Measurements from ENCODE around the gene TXNDC16.
"Not testable (repeated sequence)": the region's sequence is repeated elsewhere in the genome, so short reads cannot be mapped to it uniquely, and the experiment has no call there.

Gene TXNDC16

DNA sequence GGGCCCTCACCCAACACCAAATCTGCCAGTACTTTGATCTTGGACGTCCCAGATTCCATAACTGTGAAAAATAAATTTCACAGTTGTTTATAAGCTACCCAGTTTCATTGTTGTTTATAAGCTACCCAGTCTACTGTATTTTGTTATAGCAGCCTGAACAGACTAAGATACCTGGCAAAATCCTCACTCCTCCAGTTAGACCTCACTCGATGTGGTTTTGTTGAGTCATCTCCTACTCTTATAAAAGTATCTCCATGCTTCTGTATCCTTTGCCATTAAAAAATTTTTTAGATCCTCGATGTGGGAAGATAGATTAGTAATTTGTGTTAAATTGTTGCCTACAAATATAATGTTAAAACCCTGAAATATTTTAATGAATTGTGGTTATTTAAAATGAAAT lies 16.0 kb downstream of the TXNDC16 start:
- no peak for DNase-seq

DNA sequence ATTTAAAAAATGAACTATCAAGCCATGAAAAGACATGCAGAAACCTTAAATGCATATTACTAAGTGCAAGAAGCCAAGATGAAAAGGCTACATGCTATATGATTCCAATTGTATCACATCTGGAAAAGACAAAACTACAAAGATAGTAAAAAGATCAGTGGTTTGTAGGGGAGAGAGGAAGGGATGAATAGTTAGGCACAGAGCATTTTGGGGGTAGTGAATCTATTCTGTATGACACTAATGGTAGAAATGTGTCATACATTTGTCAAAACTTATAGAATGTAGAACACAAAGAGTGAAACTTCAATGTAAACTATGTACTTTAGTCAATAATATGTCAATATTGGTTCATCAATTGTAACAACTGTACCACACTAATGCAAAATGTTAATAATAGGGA lies 20.8 kb downstream of the TXNDC16 start:
- DNase-seq: no peak

DNA sequence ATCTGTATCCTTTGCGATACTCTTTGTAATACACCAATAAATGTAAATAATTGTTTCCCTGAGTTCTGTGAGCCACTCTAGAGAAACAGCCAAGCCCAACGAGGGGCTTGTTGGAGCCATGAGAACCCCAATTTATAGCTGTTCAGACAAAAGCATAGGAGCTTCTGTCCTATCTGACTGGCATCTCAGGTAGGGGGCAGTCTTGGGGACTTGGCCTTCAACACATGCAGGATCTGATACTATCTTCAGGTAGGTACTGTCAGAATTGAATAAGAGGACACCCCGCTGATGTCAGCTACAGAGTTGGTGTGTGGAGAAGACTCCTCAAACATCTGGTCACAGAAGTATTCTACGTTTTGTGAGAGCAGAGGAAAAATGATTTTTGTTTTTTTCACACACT lies 25.3 kb downstream of the TXNDC16 start:
- no peak for DNase-seq

DNA sequence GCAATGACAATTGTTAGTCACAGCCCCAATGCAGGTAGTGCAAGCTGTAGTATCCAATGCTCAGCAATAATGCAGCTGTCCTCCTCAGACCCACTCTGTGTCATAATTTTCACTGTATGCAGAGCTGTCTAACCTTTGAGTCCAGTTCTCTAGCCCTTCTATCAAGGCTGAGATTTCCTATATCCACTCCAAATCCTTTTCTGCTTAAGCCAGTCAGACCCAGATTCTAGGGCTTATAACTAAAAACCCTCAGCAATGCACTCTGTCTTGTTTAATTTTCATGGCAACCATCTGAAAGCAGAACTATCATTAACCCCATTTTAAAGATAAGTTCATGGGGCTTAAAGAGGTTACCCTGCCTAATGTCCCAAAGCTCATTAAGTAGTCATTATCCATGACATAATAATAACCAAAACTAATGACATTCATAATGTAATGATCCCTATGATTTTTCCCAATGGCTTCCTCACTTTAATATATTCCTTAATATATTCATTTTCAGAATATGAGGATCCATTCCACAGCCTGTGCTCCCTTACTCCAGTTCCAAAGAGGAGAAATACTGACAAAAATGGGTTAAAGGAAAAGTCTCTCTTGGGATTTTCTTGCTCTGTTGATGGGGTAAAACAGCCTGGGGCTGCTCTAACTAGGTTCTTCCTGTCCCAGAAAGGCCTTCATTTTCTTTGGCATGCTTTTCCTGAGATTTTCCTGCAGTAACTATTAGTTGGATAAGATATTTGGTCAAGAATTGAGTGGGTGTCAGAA lies 29.5 kb downstream of the TXNDC16 start:
- DNase-seq: no peak

DNA sequence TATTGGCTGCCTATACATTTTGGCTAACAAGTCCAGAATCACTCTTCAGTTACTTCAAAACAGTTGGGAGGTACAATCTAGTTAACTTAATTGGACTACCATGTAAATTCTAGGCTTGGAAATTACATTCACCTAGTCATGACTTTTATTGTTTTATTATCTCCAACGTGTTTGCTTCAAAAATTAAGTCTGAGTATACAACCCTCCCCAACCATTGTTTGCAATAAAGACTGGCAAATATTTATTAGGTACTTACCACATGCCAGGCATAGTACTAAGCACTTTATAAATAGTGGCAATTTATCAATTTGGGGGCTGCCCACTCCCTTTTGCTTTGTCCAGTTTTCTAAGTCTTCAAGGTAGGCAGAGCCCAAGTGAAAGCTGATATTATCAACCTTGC lies 30.3 kb downstream of the TXNDC16 start:
- no peak for DNase-seq

DNA sequence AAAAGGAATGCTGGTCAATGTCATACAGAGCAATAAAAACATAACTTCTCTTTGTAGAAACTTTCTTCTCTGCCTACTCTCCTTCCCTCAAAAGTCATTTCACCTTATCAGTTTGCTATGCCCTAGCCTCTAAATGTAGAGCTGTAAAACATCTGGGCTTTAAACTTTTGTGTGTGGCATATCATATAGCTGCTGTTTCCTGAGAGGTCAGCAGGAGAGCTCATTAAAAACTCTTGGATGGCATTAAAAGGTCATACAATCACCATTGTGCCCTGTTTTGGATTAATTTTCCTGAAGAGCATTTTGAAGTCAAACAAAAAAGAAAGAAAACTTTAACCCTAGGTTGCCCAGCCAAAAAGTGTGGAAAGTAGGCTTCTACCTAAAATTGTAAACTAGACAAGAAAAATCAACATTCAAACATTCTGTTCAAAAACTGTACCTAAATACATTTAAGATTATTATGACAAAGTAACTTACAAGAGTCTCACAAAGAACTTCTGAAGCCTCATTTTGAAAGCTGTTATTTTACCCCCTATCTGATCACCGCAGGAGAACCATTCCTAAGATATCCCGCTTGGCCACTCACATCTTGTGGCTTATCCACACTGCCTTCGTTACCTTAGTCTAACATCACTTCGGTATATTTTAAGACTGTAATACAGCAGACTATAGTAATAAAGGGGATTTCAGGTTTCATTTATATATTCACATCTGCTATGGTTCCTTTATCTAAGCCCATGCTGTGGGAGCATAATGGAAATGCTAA lies 38.1 kb downstream of the TXNDC16 start:
- no peak for DNase-seq

DNA sequence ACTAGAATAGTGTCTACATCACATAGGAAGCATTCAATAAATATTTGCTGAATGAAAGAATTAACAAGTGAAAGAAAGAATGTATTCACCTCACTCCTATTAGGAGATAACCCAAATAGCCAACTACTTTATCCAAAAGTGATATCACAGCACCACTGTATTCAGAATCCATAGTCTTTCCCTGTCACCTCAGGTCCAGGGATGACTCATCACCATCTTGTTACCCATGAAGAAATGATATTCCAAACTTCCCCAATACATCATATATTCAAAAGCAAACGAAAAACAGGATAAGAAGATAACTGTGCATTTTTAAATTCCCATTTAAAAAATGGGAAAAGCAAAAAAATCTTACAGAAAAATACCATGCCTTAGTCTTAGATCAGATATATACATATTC lies 39.1 kb downstream of the TXNDC16 start:
- DNase-seq: no peak

DNA sequence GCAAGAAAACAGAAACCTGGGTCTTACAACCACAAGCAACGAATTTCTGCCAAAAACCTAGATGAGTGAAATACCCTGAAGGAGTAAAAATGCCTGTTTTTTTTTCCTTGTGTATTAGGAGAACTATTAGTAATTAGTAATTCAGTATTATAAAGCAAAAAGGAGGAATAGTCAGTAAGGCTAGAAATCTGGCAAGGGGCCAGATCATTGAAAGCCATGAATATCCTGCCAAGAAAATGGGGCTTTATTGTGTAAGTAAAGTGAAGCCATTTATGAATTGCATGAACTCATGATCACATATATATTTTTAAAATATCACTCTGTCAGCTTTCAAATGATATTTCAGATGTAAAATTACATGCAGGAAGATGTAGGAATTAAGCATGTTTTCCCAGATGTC lies 57.9 kb downstream of the TXNDC16 start:
- DNase-seq: no peak

DNA sequence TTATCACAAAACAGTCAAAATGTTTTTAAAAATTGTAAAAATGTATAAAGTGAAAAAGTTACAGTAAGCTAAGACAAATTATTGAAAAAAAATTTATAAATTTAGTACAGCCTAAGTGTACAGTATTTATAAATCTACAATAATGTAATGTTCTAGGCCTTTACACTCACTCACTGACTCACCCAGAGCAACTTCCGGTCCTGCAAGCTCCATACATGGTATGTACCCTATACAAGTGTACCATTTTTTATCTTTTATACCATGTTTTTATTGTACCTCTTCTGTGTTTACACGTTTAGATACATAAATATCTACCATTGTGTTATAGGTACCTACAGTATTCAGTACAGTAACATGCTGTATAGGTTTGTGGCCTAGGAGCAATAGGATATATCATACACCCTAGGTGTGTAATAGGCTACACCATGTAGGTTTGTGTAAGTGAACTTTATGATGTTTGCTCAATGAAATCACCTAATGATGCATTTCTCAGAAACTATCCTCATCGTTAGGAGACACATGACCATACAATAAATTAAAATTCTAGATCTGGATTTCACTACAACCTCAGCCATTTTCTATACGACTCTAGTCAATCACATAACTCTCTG lies 66.8 kb downstream of the TXNDC16 start:
- no peak for DNase-seq

DNA sequence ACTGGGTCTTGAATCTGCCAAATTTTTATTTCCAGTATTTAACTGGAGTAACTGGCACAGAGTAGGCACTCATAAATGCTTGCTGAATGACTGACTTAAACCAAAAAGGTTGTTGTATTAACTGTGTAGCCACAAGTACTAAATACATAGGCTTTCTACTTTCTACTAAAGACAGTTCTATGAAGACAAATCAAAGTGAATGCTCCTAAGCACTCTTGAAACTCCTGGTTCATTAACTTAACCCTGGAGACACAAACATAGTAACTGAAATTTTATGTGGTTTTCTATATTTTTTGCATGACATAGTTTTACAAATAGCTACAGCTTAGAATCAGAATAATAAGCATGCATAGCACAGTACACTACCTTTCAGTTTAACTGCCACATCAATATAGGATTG lies 70.4 kb downstream of the TXNDC16 start:
- no peak for DNase-seq

DNA sequence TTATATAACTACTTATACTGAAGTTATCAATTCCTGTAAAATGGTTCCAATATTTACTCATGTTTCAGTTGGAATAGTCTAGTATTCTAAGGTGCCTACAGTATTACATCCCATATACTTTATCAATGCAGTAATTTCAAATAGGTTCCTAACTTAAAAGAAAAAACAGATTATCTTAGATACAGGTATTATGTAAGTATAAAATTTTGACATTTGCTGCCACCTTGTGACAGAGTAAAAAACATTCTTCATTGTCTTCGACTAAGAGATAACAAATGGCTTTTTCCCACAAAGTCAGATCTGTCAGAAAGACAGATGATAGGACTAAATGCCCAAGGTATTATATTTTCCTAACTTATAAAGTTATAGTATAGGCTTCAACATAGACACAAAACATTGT lies 78.7 kb downstream of the TXNDC16 start:
- DNase-seq: no peak

DNA sequence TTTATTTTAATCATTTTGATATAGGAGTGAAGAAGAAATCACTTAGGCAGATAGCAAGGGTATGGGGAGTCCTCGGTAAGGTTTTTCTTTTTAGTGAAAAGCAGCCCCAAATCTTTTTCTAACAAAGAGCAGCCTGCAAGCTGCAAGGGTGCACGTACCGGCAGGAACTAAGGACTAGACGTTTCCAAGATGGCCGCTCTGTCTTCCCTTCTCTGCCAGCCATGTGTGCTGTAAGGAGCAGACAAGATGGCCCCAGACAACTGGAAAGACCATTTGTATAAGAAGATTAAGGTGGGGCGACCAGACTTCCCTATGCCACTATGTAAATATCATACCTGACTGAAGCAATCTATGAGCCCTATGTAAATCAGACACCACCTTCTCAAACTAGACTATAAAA lies 79.6 kb downstream of the TXNDC16 start:
- no peak for DNase-seq

DNA sequence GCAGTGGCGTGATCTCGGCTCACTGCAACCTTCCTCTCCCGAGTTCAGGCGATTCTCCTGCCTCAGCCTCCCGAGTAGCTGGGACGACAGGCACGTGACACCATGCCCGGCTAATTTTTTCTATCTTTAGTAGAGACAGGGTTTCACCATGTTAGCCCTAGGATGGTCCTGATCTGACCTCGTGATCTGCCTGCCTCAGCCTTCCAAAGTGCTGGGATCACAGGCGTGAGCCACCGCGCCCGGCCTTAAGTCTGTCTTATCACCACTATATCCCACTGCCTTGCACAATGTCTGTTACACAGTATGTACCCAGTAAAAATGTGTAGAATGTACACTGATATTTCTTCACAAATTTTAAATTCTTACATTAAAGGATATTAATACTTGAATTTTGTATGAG lies 80.1 kb downstream of the TXNDC16 start:
- not testable (repeated sequence) for DNase-seq

DNA sequence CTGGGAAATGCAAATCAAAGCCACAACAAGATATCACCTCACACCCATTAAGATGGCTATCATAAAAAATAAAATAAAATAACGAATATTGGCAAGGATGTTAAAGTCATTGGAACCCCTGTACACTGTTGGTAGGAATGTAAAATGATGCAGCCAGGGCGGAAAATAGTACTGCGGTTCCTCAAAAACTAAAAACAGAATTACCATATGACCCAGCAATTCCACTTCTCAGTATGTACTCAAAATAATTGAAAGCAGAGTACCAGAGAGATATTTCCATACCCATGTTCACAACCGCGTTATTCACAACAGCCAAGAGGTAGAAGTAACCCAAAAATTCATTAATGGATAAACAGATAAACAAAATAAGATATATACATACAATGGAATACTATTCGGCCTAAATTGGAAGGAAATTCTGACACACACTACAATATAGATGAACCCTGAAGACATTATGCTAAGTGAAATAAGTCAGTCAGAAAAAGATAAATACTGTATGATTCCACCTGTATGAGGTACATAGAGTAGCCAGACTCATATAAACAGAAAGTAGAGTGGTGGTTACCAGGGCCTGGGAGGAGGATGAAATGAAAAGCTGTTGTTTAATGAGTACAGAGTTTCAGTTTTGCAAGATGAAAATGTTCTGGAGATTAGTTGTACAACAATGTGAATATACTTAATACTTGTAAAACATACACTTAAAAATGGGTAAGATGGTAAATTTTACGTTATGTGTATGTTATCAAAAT lies 84.6 kb downstream of the TXNDC16 start:
- no peak for DNase-seq

DNA sequence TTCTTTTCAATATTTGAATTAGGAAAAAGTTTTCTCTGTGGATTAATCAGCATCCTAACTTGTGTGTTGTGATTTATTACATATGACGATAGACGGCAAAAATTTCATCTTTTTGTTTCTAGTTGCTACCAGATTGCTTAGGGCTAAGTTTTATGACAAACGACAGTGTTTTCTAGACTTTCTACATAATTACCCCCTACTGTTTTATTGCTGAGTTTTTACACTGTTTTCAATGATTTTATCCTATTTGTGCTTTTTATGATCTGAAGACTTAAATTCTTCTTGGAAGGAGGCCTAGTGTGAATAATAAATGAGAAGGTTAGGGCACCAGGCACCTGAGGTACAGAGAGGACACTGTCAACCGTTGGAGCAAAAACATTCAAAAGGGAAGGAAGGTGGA lies 88.1 kb downstream of the TXNDC16 start:
- DNase-seq: no peak

DNA sequence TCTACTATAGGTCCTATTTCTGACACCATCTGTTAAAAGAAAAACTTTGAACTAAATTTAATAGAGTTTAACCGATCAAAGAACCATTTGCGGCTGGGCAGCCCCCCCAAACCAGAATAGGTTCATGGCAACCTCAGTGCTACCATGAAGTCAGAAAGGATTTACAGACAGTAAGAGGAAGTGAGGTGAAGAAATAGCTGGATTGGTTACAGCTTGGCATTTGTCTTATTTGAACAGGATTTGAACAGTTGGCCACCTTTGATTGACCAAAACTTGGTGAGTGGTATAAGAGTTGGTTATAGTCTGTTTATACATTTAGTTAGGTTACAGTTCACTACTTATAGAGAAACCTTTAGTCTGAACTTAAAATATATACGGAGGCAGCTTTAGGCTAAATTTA lies 88.9 kb downstream of the TXNDC16 start:
- DNase-seq: no peak

DNA sequence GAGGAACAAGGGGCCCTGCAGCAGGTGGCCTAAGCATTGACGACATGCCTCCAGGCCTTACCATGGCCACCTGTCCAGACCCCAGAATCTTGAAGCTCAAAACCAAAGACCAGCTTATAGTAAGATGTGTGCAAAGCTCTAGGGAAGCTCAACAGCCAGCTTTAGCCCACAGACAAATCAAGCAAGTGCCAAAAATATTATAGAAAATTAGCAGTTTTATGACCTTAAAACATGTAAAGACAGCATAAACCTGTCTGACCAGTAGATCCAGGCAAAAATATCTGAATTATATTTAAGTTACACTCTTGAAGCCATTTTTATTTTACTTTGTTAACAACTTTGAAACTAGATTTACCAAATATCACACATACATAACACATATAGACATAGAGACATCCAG lies 90.6 kb downstream of the TXNDC16 start:
- DNase-seq: no peak

DNA sequence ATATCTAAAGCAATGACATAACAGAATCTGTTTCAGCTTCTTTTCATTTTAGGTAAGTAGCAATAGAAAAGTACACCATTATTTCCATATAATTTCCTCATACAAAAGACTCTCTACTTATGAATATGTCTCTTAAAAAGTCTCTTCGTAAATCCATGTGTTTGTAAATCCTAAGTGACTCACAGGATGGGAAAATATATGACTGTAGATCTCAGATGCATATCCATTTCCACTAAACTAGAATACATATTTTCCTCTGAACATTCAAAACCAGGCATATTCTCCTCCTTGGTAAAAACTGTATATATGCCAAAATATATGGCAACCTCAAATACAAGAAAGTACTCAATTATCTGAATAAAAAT lies 93.6 kb downstream of the TXNDC16 start:
- no peak for DNase-seq

DNA sequence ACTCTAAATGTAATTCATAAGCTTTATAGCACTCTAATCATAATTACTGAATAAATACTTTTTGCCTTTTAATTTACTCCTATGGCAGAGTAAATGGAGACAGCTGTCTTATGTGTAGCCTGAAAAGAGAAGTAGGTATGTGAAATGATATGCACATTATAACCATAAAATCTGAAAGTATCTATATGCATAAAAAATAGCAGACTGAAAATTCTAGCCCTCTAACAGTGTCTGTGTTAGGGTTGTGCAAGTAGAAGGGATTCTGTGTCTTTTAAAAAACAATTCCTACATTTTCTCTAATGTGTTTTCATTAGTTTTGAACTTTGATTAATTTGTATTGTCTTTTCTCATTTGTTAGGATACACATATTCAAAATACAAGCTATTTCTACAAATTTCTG lies 94.9 kb downstream of the TXNDC16 start:
- DNase-seq: no peak

DNA sequence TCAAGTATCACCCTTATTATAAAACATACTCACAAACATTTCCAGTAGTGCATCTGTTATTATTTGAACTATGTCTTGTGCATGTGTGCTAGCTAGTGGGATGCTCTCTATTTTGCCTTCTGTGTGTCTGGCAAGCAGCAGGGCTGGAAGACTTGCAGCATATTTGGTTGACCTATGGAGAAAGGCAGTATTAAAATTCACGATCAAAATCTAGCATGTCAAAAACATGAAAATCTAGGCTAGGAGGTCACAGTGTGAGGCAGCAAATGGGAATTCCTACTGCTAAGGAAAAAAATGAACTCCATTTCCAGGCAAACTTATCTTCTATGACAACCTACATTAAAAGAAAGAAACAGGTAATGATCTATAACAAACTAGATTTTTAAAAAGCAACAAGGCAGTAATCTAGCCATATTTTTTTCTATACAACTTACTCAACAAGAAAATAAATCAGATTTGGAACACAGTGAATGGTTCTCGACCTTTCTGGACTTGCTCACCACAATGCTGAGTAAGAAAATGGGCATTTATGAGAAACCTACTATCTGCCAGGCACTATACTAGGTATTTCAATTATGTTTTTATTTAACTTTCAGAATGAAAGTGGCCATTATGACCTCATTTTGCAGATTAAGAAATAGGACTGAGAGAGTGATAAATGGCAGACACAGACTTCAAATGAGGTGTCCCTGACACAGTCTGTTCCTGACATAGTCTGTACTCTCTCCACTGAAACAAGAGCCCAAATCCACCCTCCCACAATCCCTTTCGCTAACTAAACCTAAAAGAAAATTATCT lies 96.8 kb downstream of the TXNDC16 start:
- DNase-seq: no peak

DNA sequence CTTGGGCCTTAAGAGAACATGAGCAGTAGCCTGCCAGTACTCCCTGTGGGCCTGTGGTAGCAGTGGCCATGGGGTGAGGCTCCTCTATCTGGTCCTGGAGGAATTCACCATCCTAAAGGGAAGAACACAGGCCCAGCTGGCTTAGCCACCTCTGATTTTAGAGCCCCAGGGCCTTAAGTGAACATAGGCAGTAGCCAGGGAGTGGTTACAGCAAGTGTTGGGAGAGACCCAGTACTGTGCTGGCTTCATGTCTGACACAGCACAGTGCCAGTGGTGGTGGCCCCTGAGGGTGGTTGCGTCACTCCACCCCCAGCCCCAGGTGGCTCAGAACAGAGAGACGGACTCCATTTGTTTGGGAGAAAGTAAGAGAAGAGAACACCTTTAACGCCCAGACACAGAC lies 105.1 kb downstream of the TXNDC16 start:
- no peak for DNase-seq

DNA sequence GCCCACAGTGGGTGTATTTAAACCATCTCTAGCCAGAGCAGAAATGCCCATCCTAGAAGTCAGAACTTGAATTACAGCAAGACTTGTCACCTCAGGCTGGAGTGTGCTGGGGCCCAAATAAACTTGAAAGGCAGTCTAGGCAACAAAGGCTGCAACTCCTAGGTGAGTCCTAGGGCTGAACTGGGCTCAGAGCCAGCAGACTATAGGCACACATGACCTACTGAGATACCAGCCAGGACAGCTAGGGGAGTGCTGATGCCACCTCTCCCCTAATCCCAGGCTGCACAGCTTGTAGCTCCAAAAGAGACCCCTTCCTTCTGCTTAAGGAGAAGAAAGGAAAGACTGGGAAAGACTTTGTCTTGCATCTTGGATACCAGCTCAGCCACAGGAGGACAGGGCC lies 106.0 kb downstream of the TXNDC16 start:
- no peak for DNase-seq

DNA sequence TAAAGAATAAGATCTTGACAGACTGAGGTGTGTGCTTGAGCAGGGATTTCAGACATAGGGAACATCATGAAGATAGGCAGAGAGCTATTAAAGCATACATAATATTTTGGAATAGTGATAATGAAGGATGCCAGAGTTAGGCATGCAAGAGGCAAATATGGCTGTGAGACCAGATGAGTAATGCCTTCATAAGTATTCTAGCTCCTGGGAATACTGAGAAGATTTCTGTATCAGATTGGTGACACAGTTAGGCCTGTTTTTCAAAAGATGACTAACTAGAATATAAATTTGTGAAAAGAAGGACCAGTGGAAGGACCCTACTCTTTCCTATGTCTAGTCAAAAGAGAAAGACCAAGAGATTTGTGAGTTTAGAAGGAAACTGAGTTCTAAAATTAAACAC lies 108.8 kb downstream of the TXNDC16 start:
- no peak for DNase-seq
